ENCODE measurements around the gene DCANP1.

- TF ChIP-seq CTCF (IDR thresholded peaks at IDR 0.05), result no peak
- TF ChIP-seq POLR2A (IDR thresholded peaks at IDR 0.05), result no peak
These were observed 45.1 kb downstream of the DCANP1 start for GRCh38 chr5:135402031-135402430.

Measured in heart left ventricle (tissue), 13 donors.